ENCODE data around the gene HOXC12.

GRCh38 chr12:53975064-53975471, 20.4 kb downstream of the HOXC12 start:
- TF ChIP-seq CTCF (IDR thresholded peaks at IDR 0.05 in 4 of 5, conservative IDR thresholded peaks at IDR 0.05 in 1 of 5) (no peak), POLR2A (IDR thresholded peaks at IDR 0.05) (no peak)

Measured in gastrocnemius medialis (tissue), 4 donors.